GM19397 (cell line): ENCODE measurements around the gene SEMA4D.
A peak's percentile ranks its signal among the peaks of the same experiment; 100 is the strongest.

ENCODE experiments used
- ATAC-seq: cut with Tn5 transposase; IDR thresholded peaks from one replicate; pipeline ENCODE4 v1.9.1; 2021; ENCODE audit warnings: mild to moderate bottlenecking, moderate library complexity; ENCODE audit not compliant: unreplicated experiment

Gene SEMA4D

DNA sequence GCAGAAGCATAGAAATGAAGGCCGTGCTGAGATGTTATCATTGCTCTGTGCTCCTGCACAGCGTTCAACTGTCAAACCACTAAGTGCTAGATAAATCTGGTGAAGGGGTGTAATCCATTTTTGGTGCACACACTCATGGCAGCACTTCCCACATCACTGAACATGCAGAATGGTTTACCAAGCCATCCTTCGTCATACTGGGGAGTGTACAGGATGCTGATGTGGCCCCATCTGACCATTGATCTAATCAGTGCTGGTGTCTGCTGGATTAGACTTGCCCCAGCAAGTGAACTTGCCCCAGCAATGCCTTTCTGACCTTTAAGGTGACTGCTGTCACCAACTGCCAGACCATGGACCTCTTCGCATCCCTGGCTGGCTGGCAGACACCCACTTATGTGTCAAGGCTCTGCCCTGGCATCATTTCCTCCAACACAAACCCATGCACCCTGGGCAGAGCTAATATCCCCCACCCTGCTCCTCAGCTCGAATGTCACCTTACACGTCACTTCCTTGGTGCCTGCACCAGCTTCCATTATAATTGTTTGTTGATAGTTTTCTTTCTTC lies 4.2 kb upstream of the SEMA4D start:
- ATAC-seq = no peak

- no peak for ATAC-seq
Observed at GRCh38 chr9:89501311-89501898, 3.5 kb upstream of the SEMA4D start.

GRCh38 chr9:89500008-89500407 lies 2.1 kb upstream of the SEMA4D start:
- no peak for ATAC-seq

DNA sequence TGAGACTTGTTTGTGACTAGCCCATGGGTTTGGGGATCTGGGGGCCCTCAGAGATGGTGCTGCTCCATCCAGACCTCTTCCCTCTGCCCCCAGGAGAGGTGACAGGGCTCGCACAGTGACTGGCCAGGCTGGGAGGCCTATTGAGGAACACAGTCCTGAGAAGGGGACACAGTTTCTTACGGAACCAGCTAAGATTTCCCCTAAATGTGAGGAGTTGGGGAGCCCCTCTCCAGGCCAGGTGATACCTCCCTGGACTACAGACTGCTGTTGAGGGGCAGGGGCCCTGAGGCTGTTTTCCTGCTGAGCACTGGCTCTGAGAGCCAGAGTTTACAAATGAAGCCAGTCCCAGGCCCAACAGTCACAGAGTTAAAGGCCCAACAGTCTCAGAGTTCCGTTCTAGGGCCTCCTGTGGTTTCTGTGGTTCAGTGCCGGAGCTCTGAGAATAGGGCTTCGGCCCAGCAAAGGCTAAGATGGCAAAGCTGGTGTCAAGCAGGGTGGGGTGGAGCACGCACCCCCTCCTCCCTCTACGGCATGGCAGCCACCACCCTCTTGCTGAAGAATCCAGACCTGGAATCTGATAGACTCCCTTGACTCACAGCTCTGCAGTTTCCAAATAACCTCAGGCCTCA lies 1.1 kb upstream of the SEMA4D start:
- ATAC-seq = peak; percentile 22

DNA sequence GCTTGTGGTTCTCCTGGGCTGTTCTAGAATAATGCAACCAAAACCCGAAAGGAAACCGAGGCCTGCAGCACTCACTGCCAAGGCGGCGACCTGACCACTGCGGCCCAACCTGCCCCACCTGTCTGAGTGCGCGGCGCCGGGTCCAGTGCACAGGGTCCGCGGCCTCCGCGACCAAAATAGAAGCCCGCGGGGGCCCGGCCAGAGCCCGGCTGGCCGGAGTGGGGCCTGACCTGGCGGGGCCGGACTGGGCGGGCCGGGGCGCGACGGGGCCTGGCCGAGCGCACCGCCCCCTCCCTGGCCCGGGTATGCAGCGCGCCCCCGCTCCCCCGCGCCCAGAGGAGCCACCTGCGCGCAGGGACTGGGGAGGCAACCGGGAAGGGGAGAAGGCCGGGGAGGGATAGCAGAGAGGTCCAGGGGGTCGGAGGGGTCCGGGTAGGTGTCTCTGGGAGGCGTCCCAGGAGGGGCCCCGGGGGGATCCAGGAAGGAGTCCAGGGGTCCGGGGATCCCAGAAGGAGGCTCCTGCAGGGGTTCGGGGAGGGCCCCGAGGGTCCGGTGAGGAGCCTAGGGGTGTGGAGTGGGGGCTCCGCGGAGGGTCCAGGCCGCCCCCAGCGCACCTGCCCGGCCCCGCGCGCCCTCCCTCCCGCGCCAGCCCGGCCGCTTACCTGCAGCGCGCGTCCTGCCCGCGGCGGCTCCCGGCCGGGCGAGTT lies 503 bp downstream of the SEMA4D start:
- peak; percentile 32 for ATAC-seq

- no peak for ATAC-seq
Observed at GRCh38 chr9:89496645-89497256, 1.2 kb downstream of the SEMA4D start.

- ATAC-seq = no peak
Observed at GRCh38 chr9:89495824-89496560, 1.9 kb downstream of the SEMA4D start.

DNA sequence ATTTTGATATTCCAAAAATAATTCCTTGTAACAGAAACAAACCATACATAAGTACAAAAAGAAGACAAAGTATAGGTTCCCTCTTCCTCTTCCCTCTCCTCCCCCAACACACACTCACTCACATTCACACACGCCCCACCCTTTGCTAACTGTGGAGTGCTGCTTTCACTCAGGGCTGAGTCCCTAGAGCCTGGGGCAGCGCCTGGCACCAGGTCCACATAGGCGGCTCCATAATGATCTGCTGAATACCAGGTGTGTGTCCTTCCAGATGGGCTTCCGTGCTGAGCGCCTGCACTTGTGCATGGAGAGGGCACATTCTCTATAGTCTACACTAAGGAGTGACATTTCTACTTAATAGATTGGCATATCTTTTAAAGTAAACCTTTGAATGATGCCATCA lies 3.7 kb downstream of the SEMA4D start:
- ATAC-seq = no peak

GRCh38 chr9:89493671-89494070 lies 4.2 kb downstream of the SEMA4D start:
- ATAC-seq = no peak

DNA sequence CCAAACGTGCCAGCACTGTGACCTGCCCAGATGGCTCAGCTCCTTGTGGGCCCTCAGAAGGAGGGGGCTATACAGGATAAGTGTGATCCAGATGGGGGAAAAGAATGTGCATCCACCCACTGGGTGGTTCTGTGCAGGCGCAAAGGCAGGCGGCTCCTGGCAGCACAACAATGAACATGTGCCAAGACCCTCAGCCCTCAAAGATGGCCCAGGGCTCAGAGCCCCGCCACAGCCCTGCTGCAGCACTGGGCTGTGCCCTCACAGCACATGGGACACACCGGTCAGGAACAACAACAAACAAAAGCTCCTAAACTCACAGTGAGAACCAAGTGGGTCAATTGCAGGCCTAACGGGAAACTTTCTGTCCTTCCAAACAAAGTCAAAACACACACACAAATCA lies 4.7 kb downstream of the SEMA4D start:
- no peak for ATAC-seq

- ATAC-seq = no peak
Observed at GRCh38 chr9:89492586-89492985, 5.3 kb downstream of the SEMA4D start.

DNA sequence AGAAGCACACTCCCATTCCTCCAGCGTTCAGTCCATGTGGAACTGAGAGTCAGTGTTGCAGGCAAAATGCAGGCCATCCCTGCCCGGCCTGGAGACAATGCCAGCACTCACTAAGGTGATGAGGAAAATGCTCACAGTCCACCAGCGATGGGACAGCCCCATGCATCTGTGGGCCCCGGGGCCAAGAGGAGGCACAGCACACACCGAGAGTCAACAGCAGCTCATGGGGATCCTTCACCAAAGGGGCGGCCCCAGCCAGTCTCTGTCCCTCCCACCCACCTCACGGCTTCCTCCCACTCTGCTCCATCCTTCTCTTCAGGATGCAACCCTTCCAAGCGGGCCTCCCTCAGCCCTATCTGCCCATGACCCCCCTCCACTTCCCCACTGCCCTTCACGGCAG lies 6.2 kb downstream of the SEMA4D start:
- no peak for ATAC-seq

DNA sequence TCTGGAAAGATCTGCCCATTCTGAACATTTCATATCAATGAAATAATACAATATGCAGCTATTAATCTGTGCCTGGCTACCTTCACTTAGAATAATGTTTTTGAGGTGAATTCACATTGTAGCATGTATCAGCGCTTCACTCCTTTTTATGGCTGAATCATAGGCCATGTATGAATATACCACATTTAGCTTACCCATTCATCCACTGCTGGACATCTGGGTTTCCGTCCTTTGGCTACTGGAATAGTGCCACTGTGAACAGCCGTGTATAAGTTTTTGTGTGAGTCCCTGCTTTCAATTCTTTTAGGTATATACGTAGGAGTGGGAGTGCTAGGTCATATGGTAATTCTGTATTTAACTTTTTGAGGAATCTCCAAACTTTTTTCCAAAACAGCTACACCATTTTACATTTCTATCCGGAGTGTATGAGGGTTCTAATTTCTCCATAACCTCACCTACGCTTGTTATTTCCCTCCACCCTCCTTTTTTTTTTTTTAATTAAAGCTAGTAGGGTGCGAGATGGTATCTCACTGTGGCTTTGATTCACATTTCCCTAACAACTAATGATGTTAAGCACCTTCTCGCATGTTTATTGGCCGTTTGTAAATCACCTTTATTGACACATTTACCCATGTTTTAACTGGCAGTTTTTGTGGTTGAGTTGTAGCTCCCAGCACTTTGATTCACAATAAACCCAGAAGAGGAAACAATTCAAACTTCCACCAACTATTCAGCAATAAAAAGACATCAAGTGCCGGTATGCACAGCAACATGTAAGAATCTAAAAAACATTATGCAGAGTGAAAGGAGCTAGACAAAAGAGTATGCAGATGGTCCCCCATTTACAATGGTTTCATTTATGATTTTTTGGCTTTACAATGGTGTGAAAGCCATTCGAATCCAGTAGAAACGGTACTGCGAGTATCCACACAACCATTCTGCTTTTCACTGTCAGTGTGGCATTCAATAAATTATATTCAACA lies 8.1 kb downstream of the SEMA4D start:
- ATAC-seq = no peak

GRCh38 chr9:89488936-89489335 lies 9.0 kb downstream of the SEMA4D start:
- ATAC-seq = no peak

GRCh38 chr9:89488131-89488530 lies 9.8 kb downstream of the SEMA4D start:
- ATAC-seq = no peak

DNA sequence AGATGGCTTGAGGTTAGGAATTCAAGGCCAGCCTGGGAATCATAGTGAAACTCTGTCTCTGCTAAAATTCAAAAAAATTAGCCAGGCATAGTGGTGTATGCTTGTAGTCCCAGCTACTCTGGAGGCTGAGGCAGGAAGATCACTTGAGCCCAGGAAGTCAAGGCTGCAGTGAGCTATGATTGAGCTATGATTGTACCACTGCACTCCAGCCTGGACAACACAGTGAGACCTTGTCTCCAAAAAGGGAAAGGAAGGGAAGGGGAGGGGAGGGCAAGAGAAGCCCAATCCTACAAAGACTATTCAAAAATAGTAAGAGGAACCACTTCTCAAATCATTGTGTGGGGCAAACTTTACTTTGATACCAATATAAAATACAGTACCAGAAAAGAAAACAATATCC lies 11.2 kb downstream of the SEMA4D start:
- ATAC-seq = no peak

GRCh38 chr9:89484475-89485404 lies 13.2 kb downstream of the SEMA4D start:
- no peak for ATAC-seq

- ATAC-seq = peak; percentile 75
Observed at GRCh38 chr9:89483592-89484474, 14.1 kb downstream of the SEMA4D start.
